ENCODE measurements around the gene SENP2. TPM values are rescaled to one million over a fixed set of nuclear protein-coding genes. Genes with fewer than 3 reads are reported as not detected.

Gene SENP2
- polyA plus RNA-seq, 1 donor (not counting 4 experiments of a cell fraction or from before 2014, with no cell fraction given): 12.6 TPM

- Histone ChIP-seq H3K79me2 (ENCODE audit: control insufficient read depth, insufficient read depth, low read length) (no peaks in the 10 kb centered on the region), H3K27me3 (ENCODE audit: control insufficient read depth, extremely low read depth, insufficient read depth, low read length) (no peaks in the 10 kb centered on the region), H2AFZ (ENCODE audit: control insufficient read depth, low read length) (no peak overlapping the region), H3K36me3 (ENCODE audit: control insufficient read depth in 2 of 2, extremely low read depth in 1 of 2, insufficient read depth in 2 of 2, low read length in 2 of 2) (peaks cover 31 to 66% of the 10 kb centered on the region in 2 experiments), H3K9ac (ENCODE audit: control insufficient read depth, extremely low read depth, insufficient read depth, low read length) (no peak overlapping the region), H3K4me2 (ENCODE audit: control insufficient read depth, extremely low read depth, insufficient read depth, low read depth, low read length) (no peak overlapping the region), H3K9me3 (ENCODE audit: control insufficient read depth, low read depth, low read length) (no peaks in the 10 kb centered on the region), H3K9me1 (ENCODE audit: control insufficient read depth, extremely low read depth, insufficient read depth, low read length) (no peaks in the 10 kb centered on the region), H4K20me1 (ENCODE audit: control insufficient read depth, extremely low read depth, insufficient read depth, low read length) (no peaks in the 10 kb centered on the region), H3K27ac (ENCODE audit: control insufficient read depth, insufficient read depth, low read length) (no peak overlapping the region), H3K4me3 (ENCODE audit: control insufficient read depth in 2 of 3, extremely low read depth in 1 of 3, insufficient read depth in 2 of 3, low read depth in 1 of 3, low read length in 3 of 3) (no peak overlapping the region), H3K4me1 (ENCODE audit: control insufficient read depth, extremely low read depth, insufficient read depth, low read length) (peaks cover 44% of the 10 kb centered on the region)
- FAIRE-seq (no peak), DNase-seq (ENCODE audit: low read depth, low spot score) (no peak)
- no peak for TF ChIP-seq EZH2 (IDR thresholded peaks at IDR 0.05; ENCODE audit: low read length)
- no peak for TF ChIP-seq CTCF (optimal IDR thresholded peaks at IDR 0.05 in 1 of 3, IDR thresholded peaks at IDR 0.05 in 1 of 3, conservative IDR thresholded peaks at IDR 0.05 in 1 of 3; ENCODE audit: extremely low read depth in 1 of 3, insufficient read depth in 2 of 3, low read length in 3 of 3)
- dilution Hi-C loops (cut with MboI; ENCODE audit: extremely low pct_ligation_motif_present, low sequenced_read_pairs): no loop called here
Measured at GRCh38 chr3:185654758-185655145, 68.7 kb downstream of the SENP2 start.

- peak overlapping the region; percentile 88 for H3K27ac ChIP-seq (ENCODE audit: control insufficient read depth, insufficient read depth, low read length)
- H3K4me1 ChIP-seq (ENCODE audit: control insufficient read depth, extremely low read depth, insufficient read depth, low read length): peaks cover 53% of the 10 kb centered on the region
- no peaks in the 10 kb centered on the region for H3K9me3 ChIP-seq (ENCODE audit: control insufficient read depth, low read depth, low read length)
- TF ChIP-seq CTCF (optimal IDR thresholded peaks at IDR 0.05 in 1 of 3, IDR thresholded peaks at IDR 0.05 in 1 of 3, conservative IDR thresholded peaks at IDR 0.05 in 1 of 3; ENCODE audit: extremely low read depth in 1 of 3, insufficient read depth in 2 of 3, low read length in 3 of 3) (no peak), EZH2 (IDR thresholded peaks at IDR 0.05; ENCODE audit: low read length) (no peak)
- no peaks in the 10 kb centered on the region for H3K9me1 ChIP-seq (ENCODE audit: control insufficient read depth, extremely low read depth, insufficient read depth, low read length)
- H3K36me3 ChIP-seq (ENCODE audit: control insufficient read depth in 2 of 2, extremely low read depth in 1 of 2, insufficient read depth in 2 of 2, low read length in 2 of 2): peaks cover 36 to 61% of the 10 kb centered on the region in 2 experiments
- H2AFZ ChIP-seq (ENCODE audit: control insufficient read depth, low read length): no peak overlapping the region
- DNase-seq (ENCODE audit: low read depth, low spot score): no peak
- H3K9ac ChIP-seq (ENCODE audit: control insufficient read depth, extremely low read depth, insufficient read depth, low read length): peak overlapping the region; percentile 46
- H3K4me3 ChIP-seq (ENCODE audit: control insufficient read depth in 2 of 3, extremely low read depth in 1 of 3, insufficient read depth in 2 of 3, low read depth in 1 of 3, low read length in 3 of 3): no peak overlapping the region
- dilution Hi-C loops (cut with MboI; ENCODE audit: extremely low pct_ligation_motif_present, low sequenced_read_pairs): no loop called here
- H4K20me1 ChIP-seq (ENCODE audit: control insufficient read depth, extremely low read depth, insufficient read depth, low read length): no peaks in the 10 kb centered on the region
- H3K79me2 ChIP-seq (ENCODE audit: control insufficient read depth, insufficient read depth, low read length): no peaks in the 10 kb centered on the region
- peak overlapping the region; percentile 17 for H3K4me2 ChIP-seq (ENCODE audit: control insufficient read depth, extremely low read depth, insufficient read depth, low read depth, low read length)
- H3K27me3 ChIP-seq (ENCODE audit: control insufficient read depth, extremely low read depth, insufficient read depth, low read length): no peaks in the 10 kb centered on the region
- no peak for FAIRE-seq
Measured at GRCh38 chr3:185655426-185656320, 69.6 kb downstream of the SENP2 start.
